H1 (cell line): Measurements from ENCODE around the gene TSPAN5. TPM values are rescaled to one million over a fixed set of nuclear protein-coding genes. Genes with fewer than 3 reads are reported as not detected.

Experiments
- CTCF ChIA-PET: fragments of 300-600 bp; sonication (Branson Sonifier 250); formaldehyde crosslinking; loops from one replicate; lab custom pipeline; 2021; ENCODE audit not compliant: partially characterized antibody; lab: Charles Lee
- POLR2A ChIA-PET: fragments of 300-600 bp; sonication (Branson Sonifier 250); formaldehyde crosslinking; loops from one replicate; lab custom pipeline; 2021; ENCODE audit warnings: inconsistent platforms; ENCODE audit not compliant: partially characterized antibody; lab: Charles Lee
- DNase-seq, 2 experiments: peaks; one replicate each; pipeline versions ENCODE4 v3.0.0 to v3.0.0-alpha.2; 2010 to 2022; ENCODE audit warnings: low spot score in 2 of 2, low read depth in 1 of 2, mixed read lengths in 1 of 2
- FAIRE-seq: peaks from 2 replicates; lab custom pipeline; 2011; peaks lifted over from hg19 to GRCh38; lab: Jason Lieb, UNC
- H2AFZ ChIP-seq: 2 replicates; pipeline ENCODE4 v1.8.1; 2012; ENCODE audit warnings: low read length, inconsistent platforms
- H2AK5ac ChIP-seq: 2 replicates; pipeline ENCODE4 v1.6.1; 2013; ENCODE audit warnings: low read depth, low read length
- H2BK120ac ChIP-seq: replicated peaks from 2 replicates; pipeline ENCODE3; 2013; ENCODE audit warnings: low read depth, low read length, inconsistent platforms
- H2BK12ac ChIP-seq: 2 replicates; pipeline ENCODE4 v1.6.1; 2013; ENCODE audit warnings: low read depth, low read length
- H2BK15ac ChIP-seq: 2 replicates; pipeline ENCODE4 v1.6.1; 2013; ENCODE audit warnings: low read length
- H2BK20ac ChIP-seq: 2 replicates; pipeline ENCODE4 v1.6.1; 2013; ENCODE audit warnings: low read length
- H2BK5ac ChIP-seq: 2 replicates; pipeline ENCODE4 v1.6.1; 2013; ENCODE audit warnings: low read depth, low read length
- H3K14ac ChIP-seq: 2 replicates; pipeline ENCODE4 v1.6.1; 2013; ENCODE audit warnings: inconsistent platforms; ENCODE audit not compliant: insufficient read length
- H3K18ac ChIP-seq: 2 replicates; pipeline ENCODE4 v1.6.1; 2013; ENCODE audit warnings: low read length; ENCODE audit errors: extremely low read depth
- H3K23ac ChIP-seq: 2 replicates; pipeline ENCODE4 v1.6.1; 2013; ENCODE audit warnings: inconsistent platforms; ENCODE audit not compliant: insufficient read length
- H3K23me2 ChIP-seq: 2 replicates; pipeline ENCODE4 v1.6.1; 2013; ENCODE audit warnings: low read depth, low read length
- H3K27ac ChIP-seq: 2 replicates; pipeline ENCODE4 v1.6.1; 2011; ENCODE audit warnings: low read depth, low read length, inconsistent platforms
- H3K27me3 ChIP-seq, 4 experiments: replicated peaks in 1 of 4; 1 replicate in 1 of 4; 2 replicates in 3 of 4; pipeline versions ENCODE4 v1.6.1 to v1.8.1; 2011 to 2013; ENCODE audit warnings: low read length in 3 of 4, mild to moderate bottlenecking in 3 of 4, inconsistent platforms in 2 of 4, mixed read lengths in 2 of 4, moderate library complexity in 1 of 4; ENCODE audit not compliant: control insufficient read depth in 3 of 4, insufficient read depth in 3 of 4; ENCODE audit errors: extremely low read depth in 1 of 4
- H3K36me3 ChIP-seq, 4 experiments: 2 replicates each; pipeline versions ENCODE4 v1.6.1 to v1.8.1; 2011 to 2013; ENCODE audit warnings: mild to moderate bottlenecking in 4 of 4, low read length in 3 of 4, moderate library complexity in 2 of 4, control low read depth in 1 of 4, inconsistent platforms in 1 of 4; ENCODE audit not compliant: insufficient read depth in 4 of 4, control insufficient read depth in 2 of 4
- H3K4ac ChIP-seq: replicated peaks from 2 replicates; pipeline ENCODE3; 2013; ENCODE audit warnings: low read length, low read depth, mixed read lengths, inconsistent platforms; ENCODE audit not compliant: insufficient read length
- H3K4me1 ChIP-seq, 4 experiments: replicated peaks in 1 of 4; 1 replicate in 1 of 4; 2 replicates in 3 of 4; pipeline versions ENCODE4 v1.6.1 to v1.8.1; 2011 to 2013; ENCODE audit warnings: low read length in 3 of 4, inconsistent platforms in 2 of 4, mixed read lengths in 1 of 4; ENCODE audit not compliant: insufficient read depth in 4 of 4, control insufficient read depth in 3 of 4
- H3K4me2 ChIP-seq, 2 experiments: 2 replicates each; pipeline versions ENCODE4 v1.6.1 to v1.8.1; 2011 to 2013; ENCODE audit warnings: low read depth in 2 of 2, low read length in 2 of 2, control low read depth in 1 of 2, inconsistent platforms in 1 of 2, mild to moderate bottlenecking in 1 of 2; ENCODE audit not compliant: insufficient read depth in 1 of 2
- H3K4me3 ChIP-seq, 4 experiments: fragments of 200-600, 300-600 bp in 1 of 4; sonication (generic), shearing (Covaris generic), sonication (Bioruptor Twin) in 1 of 4; 2 replicates each; pipeline versions ENCODE4 v1.5.1 to v1.8.1; 2011 to 2016; ENCODE audit warnings: low read length in 4 of 4, low read depth in 3 of 4, control low read depth in 2 of 4, inconsistent platforms in 2 of 4, mild to moderate bottlenecking in 2 of 4, mixed read lengths in 1 of 4, moderate library complexity in 1 of 4; ENCODE audit not compliant: insufficient read depth in 2 of 4; ENCODE audit errors: extremely low read depth in 1 of 4
- H3K56ac ChIP-seq: replicated peaks from 2 replicates; pipeline ENCODE3; 2013; ENCODE audit warnings: low read depth, mild to moderate bottlenecking, mixed read lengths, low read length, inconsistent platforms; ENCODE audit not compliant: insufficient read length
- H3K79me1 ChIP-seq: 2 replicates; pipeline ENCODE4 v1.6.1; 2013; ENCODE audit warnings: low read depth, low read length, control low read depth
- H3K79me2 ChIP-seq, 2 experiments: 2 replicates each; pipeline versions ENCODE4 v1.6.1 to v1.8.1; 2012 to 2013; ENCODE audit warnings: low read length in 2 of 2, mild to moderate bottlenecking in 2 of 2, inconsistent platforms in 1 of 2; ENCODE audit not compliant: insufficient read depth in 2 of 2, control insufficient read depth in 1 of 2
- H3K9ac ChIP-seq, 4 experiments: replicated peaks in 1 of 4; 1 replicate in 1 of 4; 2 replicates in 3 of 4; pipeline versions ENCODE4 v1.6.1 to v1.8.1; 2011 to 2013; ENCODE audit warnings: low read depth in 3 of 4, low read length in 3 of 4, control low read depth in 2 of 4, mild to moderate bottlenecking in 2 of 4, moderate library complexity in 2 of 4, inconsistent platforms in 1 of 4; ENCODE audit errors: extremely low read depth in 1 of 4
- H3K9me3 ChIP-seq, 2 experiments: 2 replicates each; pipeline versions ENCODE4 v1.6.1 to v1.8.1; 2012 to 2013; ENCODE audit warnings: mild to moderate bottlenecking in 2 of 2, moderate library complexity in 2 of 2, control low read depth in 1 of 2, inconsistent platforms in 1 of 2, low read depth in 1 of 2, low read length in 1 of 2, mixed read lengths in 1 of 2; ENCODE audit not compliant: insufficient read depth in 2 of 2
- H4K20me1 ChIP-seq, 2 experiments: replicated peaks in 1 of 2; 2 replicates each; pipeline versions ENCODE3 to v1.8.1; 2011 to 2013; ENCODE audit warnings: inconsistent platforms in 2 of 2, low read length in 2 of 2, mild to moderate bottlenecking in 1 of 2; ENCODE audit not compliant: insufficient read depth in 2 of 2, control insufficient read depth in 1 of 2
- H4K5ac ChIP-seq: 2 replicates; pipeline ENCODE4 v1.6.1; 2013; ENCODE audit warnings: low read length, low read depth, mixed read lengths, inconsistent platforms; ENCODE audit not compliant: insufficient read length
- H4K8ac ChIP-seq: 2 replicates; pipeline ENCODE4 v1.8.0; 2013; ENCODE audit warnings: mild to moderate bottlenecking, moderate library complexity, low read length, inconsistent platforms; ENCODE audit not compliant: insufficient read depth; ENCODE audit errors: extremely low read depth
- H4K91ac ChIP-seq: replicated peaks from 2 replicates; pipeline ENCODE3; 2013; ENCODE audit warnings: low read length, mixed read lengths, inconsistent platforms; ENCODE audit not compliant: insufficient read length
- CHD1 ChIP-seq: IDR thresholded peaks from 2 replicates; pipeline ENCODE4 v1.6.1; 2012; ENCODE audit warnings: low read depth, low read length, improper control_type of control experiment
- EGR1 ChIP-seq: IDR thresholded peaks from 2 replicates; pipeline ENCODE4 v1.6.1; 2011; ENCODE audit warnings: low read depth, low read length, borderline replicate concordance
- EZH2 ChIP-seq: fragments of 200-600 bp; sonication (generic); IDR thresholded peaks from 2 replicates; pipeline ENCODE4 v1.7.1; 2012; ENCODE audit warnings: low read depth, mild to moderate bottlenecking, moderate library complexity, low read length, inconsistent platforms; ENCODE audit not compliant: severe bottlenecking
- HDAC6 ChIP-seq: IDR thresholded peaks from one replicate; pipeline ENCODE4 v1.7.1; 2012; ENCODE audit warnings: low read depth, mild to moderate bottlenecking, inconsistent platforms, low read length, moderate library complexity
- JUN ChIP-seq: IDR thresholded peaks from 2 replicates; pipeline ENCODE4 v1.6.1; 2011; ENCODE audit warnings: low read depth, mild to moderate bottlenecking, improper control_type of control experiment, low read length
- JUND ChIP-seq: IDR thresholded peaks from 2 replicates; pipeline ENCODE4 v1.6.1; 2011; ENCODE audit warnings: mild to moderate bottlenecking, improper control_type of control experiment, low read length
- RFX5 ChIP-seq: IDR thresholded peaks from 2 replicates; pipeline ENCODE4 v1.6.1; 2011; ENCODE audit warnings: low read depth, low read length, improper control_type of control experiment, borderline replicate concordance
- SIX5 ChIP-seq: IDR thresholded peaks from 2 replicates; pipeline ENCODE4 v1.6.1; 2011; ENCODE audit warnings: mild to moderate bottlenecking, low read depth, low read length
- TBP ChIP-seq: IDR thresholded peaks from 2 replicates; pipeline ENCODE4 v1.6.1; 2011; ENCODE audit warnings: low read depth, low read length, improper control_type of control experiment
- TCF12 ChIP-seq: IDR thresholded peaks from 2 replicates; pipeline ENCODE4 v1.6.1; 2011; ENCODE audit warnings: low read depth, mild to moderate bottlenecking, low read length
- WGBS, 2 experiments: shearing (Covaris generic) in 1 of 2; methylation state at CpG; one replicate each; pipeline versions ENCODE4 v1.1.6 to v1.1.7; 2013 to 2015; ENCODE audit warnings: low lambda C conversion rate in 2 of 2, mixed read lengths in 2 of 2, inconsistent platforms in 1 of 2, low coverage in 1 of 2, missing lambda C conversion rate in 1 of 2; ENCODE audit not compliant: insufficient replicate concordance in 2 of 2, insufficient coverage in 1 of 2, insufficient read length in 1 of 2; ENCODE audit errors: extremely low coverage in 1 of 2, missing lambda C conversion rate in 1 of 2; 5-methylcytosine and 5-hydroxymethylcytosine counted together
- polyA plus RNA-seq, 7 experiments: library from polyadenylated mRNA; depleted of rRNA in 3 of 7; stranded (reverse) in 5 of 7; unstranded in 2 of 7; fragments of >200 nt in 5 of 7; fragments of 200-250 nt in 2 of 7; gene quantifications; 1 replicate in 5 of 7; 2 replicates in 1 of 7; 4 replicates in 1 of 7; pipeline versions ENCODE4 v1.2.1 to v1.2.3, GENCODE V29; 2011 to 2013; ENCODE audit warnings: missing spikeins in 2 of 7, mixed read lengths in 2 of 7
- total RNA-seq: library from RNA; stranded (reverse); fragmentation: NEBNext Ultra II Directional; extraction: Animal tissue kit (Norgen Biotek cat#: 25700); gene quantifications from 2 replicates; pipeline ENCODE4 v1.2.1, GENCODE V29; 2021
- TF ChIP-seq, protein P1 (sequence below): IDR thresholded peaks from 2 replicates; pipeline ENCODE4 v1.6.1; 2012; ENCODE audit warnings: inconsistent platforms
- TF ChIP-seq, protein P2 (sequence below): IDR thresholded peaks from 2 replicates; pipeline ENCODE4 v1.6.1; 2012; ENCODE audit warnings: low read length, inconsistent platforms

Gene TSPAN5
- total and polyA plus RNA-seq, 2 of the 8 experiments (the other 6 are each of a cell fraction or from before 2014, with no cell fraction given) = 17.6 to 21.2 TPM

DNA sequence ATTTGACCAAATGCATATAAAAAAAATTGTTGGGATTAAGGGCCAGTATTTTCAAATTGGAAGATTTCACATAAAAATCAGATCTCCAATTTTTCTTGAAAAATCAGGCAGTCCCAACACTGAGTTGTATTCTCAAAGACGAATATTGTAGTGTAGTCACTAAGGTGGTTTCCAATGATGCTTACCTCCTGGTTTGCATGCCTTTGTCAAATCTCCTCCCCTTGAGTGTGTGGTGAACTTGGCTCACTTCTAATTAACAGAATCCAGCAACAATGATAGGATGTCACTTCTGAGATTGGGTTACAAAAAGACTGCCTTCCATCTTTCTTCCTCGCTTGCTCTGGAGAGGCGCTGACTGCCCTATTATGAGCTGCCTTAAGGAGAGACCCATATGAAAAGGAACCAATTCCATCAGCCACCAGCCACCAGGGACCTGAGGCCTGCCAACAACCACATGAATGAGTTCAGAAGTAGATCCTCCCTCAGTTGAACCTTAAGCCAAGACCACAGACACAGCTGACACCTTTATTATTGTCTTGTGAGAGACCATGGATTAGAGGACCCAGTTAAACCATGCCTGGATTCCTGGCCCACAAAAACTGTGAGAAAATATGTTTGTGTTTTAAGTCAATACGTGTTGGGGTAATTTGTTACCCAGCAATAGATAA, 31.2 kb upstream of the TSPAN5 start:
- no peaks in the 10 kb centered on the region for H4K20me1 ChIP-seq
- DNase-seq (no peak), FAIRE-seq (no peak)
- 93% methylated on average over 4 of the region's 4 CpGs; no CpG with 5 or more reads in 1 of the 2 experiments for WGBS, 2 experiments
- no peak overlapping the region for H3K9ac ChIP-seq
- no peak overlapping the region for H3K27ac ChIP-seq
- POLR2A ChIA-PET = no interaction called here
- H2BK20ac ChIP-seq = no peak overlapping the region
- H4K5ac ChIP-seq = no peak overlapping the region
- H3K9me3 ChIP-seq = no peaks in the 10 kb centered on the region
- H2BK15ac ChIP-seq = no peak overlapping the region
- no peak overlapping the region for H3K23ac ChIP-seq
- no peak overlapping the region for H3K14ac ChIP-seq
- no peak overlapping the region for H2BK12ac ChIP-seq
- CTCF ChIA-PET = interaction anchor here (1.0 to 1.7 kb wide), 2 partner anchors 12 to 50 kb away, joined by 3 to 4 read pairs; no protein-coding TSS in a partner anchor
- H3K4me1 ChIP-seq = no peaks in the 10 kb centered on the region; a peak in 1 of 7 replicates
- H3K56ac ChIP-seq = no peak overlapping the region
- H2BK5ac ChIP-seq = no peak overlapping the region
- no peak overlapping the region for H3K4ac ChIP-seq
- H3K79me1 ChIP-seq = no peaks in the 10 kb centered on the region
- H3K4me2 ChIP-seq = no peak overlapping the region
- H4K8ac ChIP-seq = no peak overlapping the region
- no peaks in the 10 kb centered on the region for H3K79me2 ChIP-seq
- no peak overlapping the region for H4K91ac ChIP-seq
- H3K23me2 ChIP-seq = no peaks in the 10 kb centered on the region
- H3K4me3 ChIP-seq = no peak overlapping the region
- no peaks in the 10 kb centered on the region for H3K36me3 ChIP-seq
- H3K27me3 ChIP-seq = no peaks in the 10 kb centered on the region
- no peak overlapping the region for H2AK5ac ChIP-seq
- no peak overlapping the region for H3K18ac ChIP-seq
- no peak overlapping the region for H2AFZ ChIP-seq
- no peak overlapping the region for H2BK120ac ChIP-seq
- TF ChIP-seq HDAC6 = no peak
- no peak for TF ChIP-seq JUN
- TF ChIP-seq EZH2 = no peak
- TF ChIP-seq RFX5 = no peak
- no peak for TF ChIP-seq EGR1
- no peak for TF ChIP-seq CHD1
- TF ChIP-seq, protein P1, sequence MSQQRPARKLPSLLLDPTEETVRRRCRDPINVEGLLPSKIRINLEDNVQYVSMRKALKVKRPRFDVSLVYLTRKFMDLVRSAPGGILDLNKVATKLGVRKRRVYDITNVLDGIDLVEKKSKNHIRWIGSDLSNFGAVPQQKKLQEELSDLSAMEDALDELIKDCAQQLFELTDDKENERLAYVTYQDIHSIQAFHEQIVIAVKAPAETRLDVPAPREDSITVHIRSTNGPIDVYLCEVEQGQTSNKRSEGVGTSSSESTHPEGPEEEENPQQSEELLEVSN = no peak
- TF ChIP-seq, protein P2, sequence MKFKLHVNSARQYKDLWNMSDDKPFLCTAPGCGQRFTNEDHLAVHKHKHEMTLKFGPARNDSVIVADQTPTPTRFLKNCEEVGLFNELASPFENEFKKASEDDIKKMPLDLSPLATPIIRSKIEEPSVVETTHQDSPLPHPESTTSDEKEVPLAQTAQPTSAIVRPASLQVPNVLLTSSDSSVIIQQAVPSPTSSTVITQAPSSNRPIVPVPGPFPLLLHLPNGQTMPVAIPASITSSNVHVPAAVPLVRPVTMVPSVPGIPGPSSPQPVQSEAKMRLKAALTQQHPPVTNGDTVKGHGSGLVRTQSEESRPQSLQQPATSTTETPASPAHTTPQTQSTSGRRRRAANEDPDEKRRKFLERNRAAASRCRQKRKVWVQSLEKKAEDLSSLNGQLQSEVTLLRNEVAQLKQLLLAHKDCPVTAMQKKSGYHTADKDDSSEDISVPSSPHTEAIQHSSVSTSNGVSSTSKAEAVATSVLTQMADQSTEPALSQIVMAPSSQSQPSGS = no peak
- no peak for TF ChIP-seq SIX5
- TF ChIP-seq JUND = no peak
- TF ChIP-seq TBP = no peak
- TF ChIP-seq TCF12 = no peak
